ENCODE results near the gene ELP1.
A peak's percentile ranks its signal among the peaks of the same experiment; 100 is the strongest.
"Not testable (repeated sequence)": the region's sequence is repeated elsewhere in the genome, so short reads cannot be mapped to it uniquely, and the experiment has no call there.

Gene ELP1

GRCh38 chr9:108933231-108933717 lies 650 bp downstream of the ELP1 start:
- DNase-seq (ENCODE audit: low read depth) = no peak

- no peak for DNase-seq (ENCODE audit: low read depth)
These were observed 5.5 kb downstream of the ELP1 start for GRCh38 chr9:108928386-108928785.

- no peak for DNase-seq (ENCODE audit: low read depth)
These were observed 9.5 kb downstream of the ELP1 start for GRCh38 chr9:108924466-108924865.

- DNase-seq (ENCODE audit: low read depth) = no peak
These were observed 12.7 kb downstream of the ELP1 start for GRCh38 chr9:108921200-108921599.

GRCh38 chr9:108920401-108920800 lies 13.5 kb downstream of the ELP1 start:
- DNase-seq (ENCODE audit: low read depth) = not testable (repeated sequence)

GRCh38 chr9:108919517-108919916 lies 14.4 kb downstream of the ELP1 start:
- no peak for DNase-seq (ENCODE audit: low read depth)

- DNase-seq (ENCODE audit: low read depth) = no peak
These were observed 20.5 kb downstream of the ELP1 start for GRCh38 chr9:108913391-108913790.

GRCh38 chr9:108911820-108912219 lies 22.1 kb downstream of the ELP1 start:
- DNase-seq (ENCODE audit: low read depth) = no peak

- no peak for DNase-seq (ENCODE audit: low read depth)
These were observed 23.0 kb downstream of the ELP1 start for GRCh38 chr9:108910914-108911313.

- no peak for DNase-seq (ENCODE audit: low read depth)
These were observed 23.5 kb downstream of the ELP1 start for GRCh38 chr9:108910402-108910801.

GRCh38 chr9:108905494-108905893 lies 28.4 kb downstream of the ELP1 start:
- DNase-seq (ENCODE audit: low read depth) = no peak

- no peak for DNase-seq (ENCODE audit: low read depth)
These were observed 29.8 kb downstream of the ELP1 start for GRCh38 chr9:108904161-108904560.

GRCh38 chr9:108903420-108904103 lies 30.4 kb downstream of the ELP1 start:
- no peak for DNase-seq (ENCODE audit: low read depth)

GRCh38 chr9:108900176-108900575 lies 33.7 kb downstream of the ELP1 start:
- DNase-seq (ENCODE audit: low read depth) = no peak

GRCh38 chr9:108899023-108899695 lies 34.8 kb downstream of the ELP1 start:
- DNase-seq (ENCODE audit: low read depth) = not testable (repeated sequence)

GRCh38 chr9:108897324-108898096 lies 36.4 kb downstream of the ELP1 start:
- no peak for DNase-seq (ENCODE audit: low read depth)

GRCh38 chr9:108894225-108894997 lies 39.5 kb downstream of the ELP1 start:
- DNase-seq (ENCODE audit: low read depth) = no peak

GRCh38 chr9:108889649-108890067 lies 44.3 kb downstream of the ELP1 start:
- DNase-seq (ENCODE audit: low read depth) = no peak

GRCh38 chr9:108886594-108887271 lies 47.2 kb downstream of the ELP1 start:
- not testable (repeated sequence) for DNase-seq (ENCODE audit: low read depth)

GRCh38 chr9:108885643-108886348 lies 48.1 kb downstream of the ELP1 start:
- DNase-seq (ENCODE audit: low read depth) = peak; percentile 12

GRCh38 chr9:108884701-108885100 lies 49.2 kb downstream of the ELP1 start:
- no peak for DNase-seq (ENCODE audit: low read depth)

All from GM04504 (cell line).